Calu3 (cell line): Measurements from ENCODE around the gene PLPP7. TPM values are rescaled to one million over a fixed set of nuclear protein-coding genes. Genes with fewer than 3 reads are reported as not detected.
"Not testable (repeated sequence)": the region's sequence is repeated elsewhere in the genome, so short reads cannot be mapped to it uniquely, and the experiment has no call there.

Experiments used
- BruUV-seq: library from RNA; stranded (reverse); fragments of 400-500 nt; replicated peaks from 2 replicates; lab custom pipeline; 2021; lab: Mats Ljungman, UMichigan
- CTCF ChIA-PET: fragments of 300-600 bp; sonication (Branson Sonifier 250); formaldehyde crosslinking; loops from one replicate; lab custom pipeline; 2022; ENCODE audit warnings: antibody characterized with exemption; lab: Charles Lee
- DNase-seq: peaks from one replicate; pipeline ENCODE4 v3.0.0; 2022
- H3K27ac Mint-ChIP-seq: one replicate; pipeline ENCODE4 v1.8.0; 2022; ENCODE audit warnings: mixed read lengths; ENCODE audit not compliant: unreplicated experiment
- H3K27me3 Mint-ChIP-seq: one replicate; pipeline ENCODE4 v1.8.0; 2022; ENCODE audit warnings: mixed read lengths; ENCODE audit not compliant: unreplicated experiment
- H3K36me3 Mint-ChIP-seq: one replicate; pipeline ENCODE4 v1.8.0; 2022; ENCODE audit warnings: mild to moderate bottlenecking, moderate library complexity, mixed read lengths; ENCODE audit not compliant: insufficient read depth, unreplicated experiment
- H3K4me1 Mint-ChIP-seq: one replicate; pipeline ENCODE4 v1.8.0; 2022; ENCODE audit warnings: mild to moderate bottlenecking, low read depth, mixed read lengths; ENCODE audit not compliant: unreplicated experiment
- H3K4me3 Mint-ChIP-seq: one replicate; pipeline ENCODE4 v1.8.0; 2022; ENCODE audit warnings: mild to moderate bottlenecking, low read depth, moderate library complexity, mixed read lengths; ENCODE audit not compliant: unreplicated experiment
- H3K9me3 Mint-ChIP-seq: one replicate; pipeline ENCODE4 v1.8.0; 2022; ENCODE audit warnings: low read depth, mixed read lengths; ENCODE audit not compliant: unreplicated experiment
- intact Hi-C: fragments of 100-400 bp; cut with micrococcal nuclease; formaldehyde crosslinking; loops from one replicate; pipeline ENCODE4 v1.10.0; 2022; ENCODE audit not compliant: unreplicated experiment
- total RNA-seq: library from RNA; stranded (reverse); gene quantifications from 2 replicates; pipeline ENCODE4 v1.2.3, GENCODE V29; 2022
- TF ChIP-seq, protein P1 (sequence below): fragments of 200-600 bp; IDR thresholded peaks from one replicate; pipeline ENCODE4 v1.8.0; 2022; ENCODE audit warnings: antibody characterized with exemption; ENCODE audit not compliant: unreplicated experiment

Gene PLPP7
- total RNA-seq, 1 experiment from 2014 or later, result not detected

- CTCF ChIA-PET, result no interaction called here
- H3K4me1 Mint-ChIP-seq, result no peaks in the 10 kb centered on the region
- H3K36me3 Mint-ChIP-seq, result no peaks in the 10 kb centered on the region
- DNase-seq, result no peak
- no peak overlapping the region for H3K27ac Mint-ChIP-seq
- H3K27me3 Mint-ChIP-seq, result peaks cover 36% of the 10 kb centered on the region
- no peaks in the 10 kb centered on the region for H3K9me3 Mint-ChIP-seq
- intact Hi-C loops, result no loop called here
- no TSS peak for BruUV-seq
- H3K4me3 Mint-ChIP-seq, result no peak overlapping the region
- TF ChIP-seq, protein P1, sequence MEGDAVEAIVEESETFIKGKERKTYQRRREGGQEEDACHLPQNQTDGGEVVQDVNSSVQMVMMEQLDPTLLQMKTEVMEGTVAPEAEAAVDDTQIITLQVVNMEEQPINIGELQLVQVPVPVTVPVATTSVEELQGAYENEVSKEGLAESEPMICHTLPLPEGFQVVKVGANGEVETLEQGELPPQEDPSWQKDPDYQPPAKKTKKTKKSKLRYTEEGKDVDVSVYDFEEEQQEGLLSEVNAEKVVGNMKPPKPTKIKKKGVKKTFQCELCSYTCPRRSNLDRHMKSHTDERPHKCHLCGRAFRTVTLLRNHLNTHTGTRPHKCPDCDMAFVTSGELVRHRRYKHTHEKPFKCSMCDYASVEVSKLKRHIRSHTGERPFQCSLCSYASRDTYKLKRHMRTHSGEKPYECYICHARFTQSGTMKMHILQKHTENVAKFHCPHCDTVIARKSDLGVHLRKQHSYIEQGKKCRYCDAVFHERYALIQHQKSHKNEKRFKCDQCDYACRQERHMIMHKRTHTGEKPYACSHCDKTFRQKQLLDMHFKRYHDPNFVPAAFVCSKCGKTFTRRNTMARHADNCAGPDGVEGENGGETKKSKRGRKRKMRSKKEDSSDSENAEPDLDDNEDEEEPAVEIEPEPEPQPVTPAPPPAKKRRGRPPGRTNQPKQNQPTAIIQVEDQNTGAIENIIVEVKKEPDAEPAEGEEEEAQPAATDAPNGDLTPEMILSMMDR, result no peak
These were observed 29.5 kb upstream of the PLPP7 start for GRCh38 chr9:131259916-131260597.

GRCh38 chr9:131260751-131261452 lies 28.6 kb upstream of the PLPP7 start:
- H3K36me3 Mint-ChIP-seq, result no peaks in the 10 kb centered on the region
- no peaks in the 10 kb centered on the region for H3K9me3 Mint-ChIP-seq
- no TSS peak for BruUV-seq

GRCh38 chr9:131262327-131263032 lies 27.0 kb upstream of the PLPP7 start:
- H3K4me3 Mint-ChIP-seq, result no peak overlapping the region
- no peaks in the 10 kb centered on the region for H3K36me3 Mint-ChIP-seq
- H3K27ac Mint-ChIP-seq, result no peak overlapping the region
- DNase-seq, result no peak
- intact Hi-C loops, result no loop called here
- TF ChIP-seq, protein P1, result no peak
- no peaks in the 10 kb centered on the region for H3K9me3 Mint-ChIP-seq
- CTCF ChIA-PET, result no interaction called here
- peaks cover 36% of the 10 kb centered on the region for H3K27me3 Mint-ChIP-seq
- no TSS peak for BruUV-seq
- no peaks in the 10 kb centered on the region for H3K4me1 Mint-ChIP-seq

More at GRCh38 chr9:131260751-131261452, 28.6 kb upstream of the PLPP7 start:
- intact Hi-C loops, result no loop called here
- Mint-ChIP-seq H3K4me1 (no peaks in the 10 kb centered on the region), H3K4me3 (no peak overlapping the region), H3K27me3 (peaks cover 36% of the 10 kb centered on the region), H3K27ac (no peak overlapping the region)
- CTCF ChIA-PET, result no interaction called here
- TF ChIP-seq, protein P1, result no peak
- DNase-seq, result no peak

- DNase-seq, CTCF ChIA-PET, H3K4me1 Mint-ChIP-seq, BruUV-seq, intact Hi-C loops, H3K36me3 Mint-ChIP-seq, H3K9me3 Mint-ChIP-seq, H3K4me3 Mint-ChIP-seq, H3K27ac Mint-ChIP-seq: not testable (repeated sequence)
- peaks cover 36% of the 10 kb centered on the region for H3K27me3 Mint-ChIP-seq
These were observed 26.5 kb upstream of the PLPP7 start for GRCh38 chr9:131263033-131263343.
